Mucosa of descending colon (tissue), 3 donors: ENCODE measurements around the gene TANK. TPM values are rescaled to one million over a fixed set of nuclear protein-coding genes. Genes with fewer than 3 reads are reported as not detected.
A peak's percentile ranks its signal among the peaks of the same experiment; 100 is the strongest.

Experiments
- ATAC-seq: fragments of 200-7000 bp; cut with Tn5 transposase; one replicate; pipeline ENCODE4 v1.9.1; 2020; ENCODE audit warnings: mild to moderate bottlenecking, moderate library complexity
- DNase-seq, 3 donors: peaks; one replicate each; pipeline ENCODE4 v3.0.0-alpha.2; 2020
- H3K36me3 ChIP-seq: fragments of 200-600 bp; one replicate; pipeline ENCODE4 v1.8.0; 2021; ENCODE audit warnings: low read depth, mild to moderate bottlenecking
- H3K4me1 ChIP-seq: fragments of 200-600 bp; one replicate; pipeline ENCODE4 v1.8.0; 2021; ENCODE audit warnings: low read depth, mild to moderate bottlenecking
- H3K4me3 ChIP-seq: fragments of 200-600 bp; one replicate; pipeline ENCODE4 v1.8.0; 2021; ENCODE audit warnings: mild to moderate bottlenecking
- H3K9me3 ChIP-seq: fragments of 200-600 bp; one replicate; pipeline ENCODE4 v1.8.0; 2021; ENCODE audit warnings: mild to moderate bottlenecking
- intact Hi-C, 2 donors: fragments of 100-400 bp; cut with DNase I in 1 of 2; cut with micrococcal nuclease in 1 of 2; formaldehyde crosslinking; loops; one replicate each; pipeline versions ENCODE4 v1.11.0 to v1.11.1; 2022; cut with DNase I, micrococcal nuclease
- total RNA-seq, 3 donors: library from RNA; stranded (reverse); fragmentation: NEBNext Ultra II Directional in 2 of 3; extraction: Animal tissue kit (Norgen Biotek cat#: 25700) in 2 of 3; gene quantifications; one replicate each; pipeline versions ENCODE4 v1.2.1 to v1.2.4, GENCODE V29; 2021 to 2023
- TF ChIP-seq, protein P1 (sequence below): fragments of 200-600 bp; IDR thresholded peaks from one replicate; pipeline ENCODE4 v1.8.0; 2022; ENCODE audit warnings: antibody characterized with exemption, mild to moderate bottlenecking
- donor health status: DM: no; HTN: no; CAD: no; lungs with moderate emphysema.
- donor health status: DM: no; HTN: no; CAD: no.
- donor health status: DM: no; HTN: yes; CAD: no.

Gene TANK
- total RNA-seq, 3 donors from 2014 or later = 57.2 to 77.6 (median 57.2) TPM

DNA sequence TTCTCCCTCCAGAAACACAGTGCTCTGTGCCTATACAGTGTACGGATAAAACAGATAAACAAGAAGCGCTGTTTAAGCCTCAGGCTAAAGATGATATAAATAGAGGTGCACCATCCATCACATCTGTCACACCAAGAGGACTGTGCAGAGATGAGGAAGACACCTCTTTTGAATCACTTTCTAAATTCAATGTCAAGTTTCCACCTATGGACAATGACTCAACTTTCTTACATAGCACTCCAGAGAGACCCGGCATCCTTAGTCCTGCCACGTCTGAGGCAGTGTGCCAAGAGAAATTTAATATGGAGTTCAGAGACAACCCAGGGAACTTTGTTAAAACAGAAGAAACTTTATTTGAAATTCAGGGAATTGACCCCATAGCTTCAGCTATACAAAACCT lies 70.7 kb downstream of the TANK start:
- DNase-seq (no peak), ATAC-seq (no peak)
- H3K9me3 ChIP-seq = no peaks in the 10 kb centered on the region
- no peaks in the 10 kb centered on the region for H3K4me1 ChIP-seq
- H3K36me3 ChIP-seq = no peaks in the 10 kb centered on the region
- H3K4me3 ChIP-seq = no peak overlapping the region
- intact Hi-C loops = no loop called here
- TF ChIP-seq, protein P1, sequence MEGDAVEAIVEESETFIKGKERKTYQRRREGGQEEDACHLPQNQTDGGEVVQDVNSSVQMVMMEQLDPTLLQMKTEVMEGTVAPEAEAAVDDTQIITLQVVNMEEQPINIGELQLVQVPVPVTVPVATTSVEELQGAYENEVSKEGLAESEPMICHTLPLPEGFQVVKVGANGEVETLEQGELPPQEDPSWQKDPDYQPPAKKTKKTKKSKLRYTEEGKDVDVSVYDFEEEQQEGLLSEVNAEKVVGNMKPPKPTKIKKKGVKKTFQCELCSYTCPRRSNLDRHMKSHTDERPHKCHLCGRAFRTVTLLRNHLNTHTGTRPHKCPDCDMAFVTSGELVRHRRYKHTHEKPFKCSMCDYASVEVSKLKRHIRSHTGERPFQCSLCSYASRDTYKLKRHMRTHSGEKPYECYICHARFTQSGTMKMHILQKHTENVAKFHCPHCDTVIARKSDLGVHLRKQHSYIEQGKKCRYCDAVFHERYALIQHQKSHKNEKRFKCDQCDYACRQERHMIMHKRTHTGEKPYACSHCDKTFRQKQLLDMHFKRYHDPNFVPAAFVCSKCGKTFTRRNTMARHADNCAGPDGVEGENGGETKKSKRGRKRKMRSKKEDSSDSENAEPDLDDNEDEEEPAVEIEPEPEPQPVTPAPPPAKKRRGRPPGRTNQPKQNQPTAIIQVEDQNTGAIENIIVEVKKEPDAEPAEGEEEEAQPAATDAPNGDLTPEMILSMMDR = no peak

DNA sequence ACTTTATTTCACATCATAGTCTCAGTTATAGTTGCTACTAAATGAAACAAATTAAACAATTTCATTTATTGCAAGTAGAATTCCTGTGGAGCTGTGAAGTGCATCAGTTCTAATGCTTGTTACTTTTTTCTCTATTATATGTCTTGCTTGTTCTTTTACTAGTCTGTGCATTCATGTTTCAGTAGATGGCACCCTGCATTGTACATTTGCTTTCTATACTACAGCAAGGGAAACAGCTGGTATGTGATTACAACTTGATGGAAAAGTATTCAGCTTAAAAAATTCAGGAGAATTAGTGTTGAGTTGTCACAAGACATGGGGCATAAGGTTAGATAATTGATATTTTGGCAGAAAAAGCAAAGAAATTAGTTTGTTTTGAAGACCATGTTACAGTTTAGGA lies 72.3 kb downstream of the TANK start:
- Histone ChIP-seq H3K36me3 (no peaks in the 10 kb centered on the region), H3K4me3 (no peak overlapping the region), H3K4me1 (peaks cover 4% of the 10 kb centered on the region), H3K9me3 (no peaks in the 10 kb centered on the region)
- DNase-seq = no peak
- no peak for ATAC-seq
- intact Hi-C loops = no loop called here
- TF ChIP-seq, protein P1 = no peak

DNA sequence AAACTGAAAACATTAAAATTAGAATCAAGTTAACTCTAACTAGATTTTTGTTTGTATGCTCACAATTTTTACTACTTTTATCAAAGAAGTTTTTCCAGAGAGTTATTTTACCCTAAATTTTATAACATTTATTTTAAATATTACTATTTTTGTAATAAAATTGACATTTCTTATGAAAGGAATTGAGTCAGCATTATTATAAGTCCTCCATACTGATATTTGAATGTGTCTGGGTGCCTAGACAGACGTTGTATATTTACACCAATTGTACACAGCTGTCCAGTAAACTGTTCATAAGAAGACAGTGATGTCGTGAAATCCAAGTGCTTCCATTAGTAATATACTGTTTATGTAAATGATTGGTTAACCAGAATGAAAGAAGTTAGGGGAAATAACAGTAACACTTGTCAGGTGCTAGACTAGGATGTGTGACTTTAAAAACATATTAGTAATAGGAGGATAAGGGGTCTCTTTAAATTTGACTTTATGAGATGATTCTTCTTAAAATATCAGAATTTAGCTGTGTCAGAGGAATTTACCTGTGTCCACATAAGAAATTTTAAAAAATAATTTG lies 73.7 kb downstream of the TANK start:
- Histone ChIP-seq H3K4me3 (no peak overlapping the region), H3K4me1 (peaks cover 8% of the 10 kb centered on the region), H3K9me3 (no peaks in the 10 kb centered on the region), H3K36me3 (no peaks in the 10 kb centered on the region)
- intact Hi-C loops = no loop called here
- DNase-seq = no peak
- TF ChIP-seq, protein P1 = no peak
- no peak for ATAC-seq

DNA sequence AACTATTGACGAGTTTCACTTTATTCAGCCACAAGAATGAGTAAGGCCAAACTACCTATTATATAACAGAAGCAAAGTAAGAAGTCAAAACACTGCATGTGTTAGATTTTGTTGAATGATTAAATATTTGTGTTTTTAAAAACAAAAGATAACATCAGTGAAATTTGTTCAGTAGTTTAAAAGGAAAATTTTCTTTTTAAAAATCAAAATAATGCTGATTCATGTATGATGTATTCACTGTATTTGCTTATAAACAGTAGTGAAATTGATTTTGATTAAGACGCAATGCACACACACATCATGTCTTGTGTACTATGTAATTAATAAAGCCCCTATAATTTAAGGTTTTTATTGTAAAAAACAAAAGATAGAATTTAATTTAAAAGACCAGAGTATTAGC lies 74.4 kb downstream of the TANK start:
- Histone ChIP-seq H3K9me3 (no peaks in the 10 kb centered on the region), H3K4me3 (no peak overlapping the region), H3K36me3 (no peaks in the 10 kb centered on the region), H3K4me1 (peaks cover 8% of the 10 kb centered on the region)
- DNase-seq (no peak), ATAC-seq (no peak)
- intact Hi-C loops = no loop called here
- TF ChIP-seq, protein P1 = no peak

DNA sequence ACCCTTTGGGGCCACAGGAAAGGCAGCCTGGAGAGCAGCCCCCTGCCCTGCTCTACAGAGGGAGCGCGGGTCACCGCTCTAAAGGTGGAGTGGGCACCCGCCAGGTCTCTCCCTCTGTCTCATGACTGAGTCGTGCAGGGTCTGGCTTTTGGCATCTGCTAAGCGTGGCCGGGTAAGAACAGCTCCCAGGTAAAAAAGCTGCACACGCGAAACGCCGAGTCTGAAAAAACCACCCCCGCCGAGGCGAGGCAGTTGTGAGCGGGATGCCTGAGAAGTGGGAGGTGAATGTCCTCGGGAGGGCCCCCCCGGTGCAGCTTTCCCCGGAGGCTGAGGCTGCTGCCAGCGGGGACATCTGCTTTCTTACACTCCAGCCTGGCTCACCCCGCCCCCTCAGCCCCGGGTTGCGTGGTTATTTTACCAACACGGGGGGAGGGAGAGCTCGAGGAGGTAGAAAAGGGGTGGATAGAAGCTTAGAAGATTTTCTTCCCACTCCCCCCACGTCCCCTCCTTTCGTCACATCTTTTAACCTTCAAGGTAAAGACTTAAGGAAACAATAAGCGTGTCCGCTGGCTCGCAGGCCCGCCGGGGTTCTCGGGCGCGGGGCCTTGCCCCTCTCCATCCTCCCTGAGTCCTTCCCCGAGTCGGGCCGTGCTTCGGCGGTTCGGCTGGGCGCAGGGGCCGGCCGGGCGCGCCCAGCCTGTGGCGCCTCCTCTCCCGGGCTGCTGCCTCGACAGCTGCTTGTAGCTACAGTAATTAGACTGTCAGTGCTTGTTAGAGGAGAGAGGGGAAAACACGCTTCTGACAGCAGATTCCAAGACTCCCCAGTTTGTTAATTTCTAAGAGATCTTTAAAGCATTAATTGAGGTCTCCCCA lies 77.4 kb downstream of the TANK start:
- no peaks in the 10 kb centered on the region for H3K9me3 ChIP-seq
- no peaks in the 10 kb centered on the region for H3K36me3 ChIP-seq
- intact Hi-C loops = no loop called here
- DNase-seq = peak; percentile 55 to 70 (median 68)
- TF ChIP-seq, protein P1 = no peak
- H3K4me1 ChIP-seq = peaks cover 8% of the 10 kb centered on the region
- peak; percentile 81 for ATAC-seq
- no peak overlapping the region for H3K4me3 ChIP-seq
